Stimulated activated CD4-positive, alpha-beta T cell treated with anti-CD3 and anti-CD28 coated beads, Interleukin-15, amount 100 ng/mL, for 1 hour (primary cell): ENCODE results near the gene LYPD6.

Experiments used
- DNase-seq, 2 donors: peaks; one replicate each; pipeline ENCODE4 v3.0.0-alpha.2; 2020; ENCODE audit warnings: low read depth in 1 of 2, low spot score in 1 of 2

The LYPD6 gene

GRCh38 chr2:149400997-149401396, 70.6 kb downstream of the LYPD6 start:
- no peak for DNase-seq

GRCh38 chr2:149409506-149409905, 79.1 kb downstream of the LYPD6 start:
- DNase-seq = no peak

GRCh38 chr2:149410701-149411484, 80.5 kb downstream of the LYPD6 start:
- no peak for DNase-seq

GRCh38 chr2:149413487-149413886, 83.1 kb downstream of the LYPD6 start:
- DNase-seq = no peak

GRCh38 chr2:149415086-149415485, 84.7 kb downstream of the LYPD6 start:
- DNase-seq = no peak

- no peak for DNase-seq
Observed at GRCh38 chr2:149418065-149418464, 87.7 kb downstream of the LYPD6 start.

- no peak for DNase-seq
Observed at GRCh38 chr2:149420053-149420963, 89.9 kb downstream of the LYPD6 start.

GRCh38 chr2:149421791-149422190, 91.4 kb downstream of the LYPD6 start:
- no peak for DNase-seq

GRCh38 chr2:149422337-149422990, 92.1 kb downstream of the LYPD6 start:
- DNase-seq = no peak

GRCh38 chr2:149422991-149423338, 92.6 kb downstream of the LYPD6 start:
- DNase-seq = no peak

- no peak for DNase-seq
Observed at GRCh38 chr2:149423630-149424029, 93.2 kb downstream of the LYPD6 start.

GRCh38 chr2:149427387-149427786, 97.0 kb downstream of the LYPD6 start:
- DNase-seq = no peak

- no peak for DNase-seq
Observed at GRCh38 chr2:149428783-149429182, 98.4 kb downstream of the LYPD6 start.

GRCh38 chr2:149430743-149431736, 100.7 kb downstream of the LYPD6 start:
- no peak for DNase-seq

- no peak for DNase-seq
Observed at GRCh38 chr2:149438330-149438960, 108.1 kb downstream of the LYPD6 start.

- no peak for DNase-seq
Observed at GRCh38 chr2:149441255-149441654, 110.9 kb downstream of the LYPD6 start.

- no peak for DNase-seq
Observed at GRCh38 chr2:149442346-149442745, 112.0 kb downstream of the LYPD6 start.

- no peak for DNase-seq
Observed at GRCh38 chr2:149443150-149443549, 112.8 kb downstream of the LYPD6 start.

- DNase-seq = no peak
Observed at GRCh38 chr2:149446748-149447147, 116.4 kb downstream of the LYPD6 start.

GRCh38 chr2:149448315-149448714, 117.9 kb downstream of the LYPD6 start:
- DNase-seq = no peak
